DMS79 (cell line): Measurements from ENCODE around the gene FALEC.
"Not testable (repeated sequence)": the region's sequence is repeated elsewhere in the genome, so short reads cannot be mapped to it uniquely, and the experiment has no call there.

Experiments
- DNase-seq: peaks from one replicate; lab custom pipeline; 2025; lab: John Stamatoyannopoulos, UW

The FALEC gene

DNA sequence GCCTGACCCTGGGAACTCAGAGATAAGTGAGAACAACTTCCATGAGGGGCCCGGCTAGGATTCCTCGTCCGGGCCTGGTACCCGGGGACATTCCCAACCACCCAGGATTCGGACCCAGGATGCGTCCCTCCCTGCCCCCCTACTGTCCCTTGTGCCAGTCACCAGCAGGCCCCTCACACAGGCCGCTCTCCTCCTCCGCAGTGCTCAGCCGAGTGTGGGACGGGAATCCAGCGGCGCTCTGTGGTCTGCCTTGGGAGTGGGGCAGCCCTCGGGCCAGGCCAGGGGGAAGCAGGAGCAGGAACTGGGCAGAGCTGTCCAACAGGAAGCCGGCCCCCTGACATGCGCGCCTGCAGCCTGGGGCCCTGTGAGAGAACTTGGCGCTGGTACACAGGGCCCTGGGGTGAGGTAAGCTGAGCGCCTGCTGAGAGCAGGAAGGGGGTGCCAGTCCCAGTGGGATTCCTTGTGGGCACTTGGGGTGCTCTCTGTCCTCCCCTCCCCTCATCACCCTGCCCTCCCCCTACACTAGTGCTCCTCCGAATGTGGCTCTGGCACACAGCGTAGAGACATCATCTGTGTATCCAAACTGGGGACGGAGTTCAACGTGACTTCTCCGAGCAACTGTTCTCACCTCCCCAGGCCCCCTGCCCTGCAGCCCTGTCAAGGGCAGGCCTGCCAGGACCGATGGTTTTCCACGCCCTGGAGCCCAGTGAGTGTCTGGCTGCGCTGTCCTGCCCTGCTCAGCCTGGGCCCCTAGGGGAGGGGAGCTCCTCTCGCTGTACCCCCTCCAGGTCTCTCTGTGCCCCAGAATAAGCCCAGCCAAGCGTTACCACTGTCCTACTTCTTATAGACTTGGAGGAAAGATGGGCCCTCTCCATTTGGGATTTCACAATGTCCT, 43.5 kb downstream of the FALEC start:
- DNase-seq: no peak

DNA sequence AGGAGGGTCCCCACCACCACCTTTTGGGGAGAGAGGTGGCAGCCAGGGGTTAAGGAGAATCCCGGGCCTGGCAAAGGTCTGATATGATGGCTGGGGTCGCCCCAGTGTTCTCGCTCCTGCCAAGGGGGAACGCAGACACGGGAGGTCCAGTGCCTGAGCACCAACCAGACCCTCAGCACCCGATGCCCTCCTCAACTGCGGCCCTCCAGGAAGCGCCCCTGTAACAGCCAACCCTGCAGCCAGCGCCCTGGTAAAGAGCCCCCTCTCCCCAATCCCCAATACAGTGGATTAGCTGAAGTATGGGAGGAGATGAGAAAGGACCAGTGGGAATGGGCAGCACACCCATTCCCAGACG, 44.1 kb downstream of the FALEC start:
- no peak for DNase-seq

- no peak for DNase-seq
Observed at GRCh38 chr1:150560011-150560438, 44.5 kb downstream of the FALEC start.

- peak; percentile 80 for DNase-seq
Observed at GRCh38 chr1:150560576-150561253, 45.2 kb downstream of the FALEC start.

- DNase-seq: peak; percentile 80
Observed at GRCh38 chr1:150561254-150561973, 45.9 kb downstream of the FALEC start.

DNA sequence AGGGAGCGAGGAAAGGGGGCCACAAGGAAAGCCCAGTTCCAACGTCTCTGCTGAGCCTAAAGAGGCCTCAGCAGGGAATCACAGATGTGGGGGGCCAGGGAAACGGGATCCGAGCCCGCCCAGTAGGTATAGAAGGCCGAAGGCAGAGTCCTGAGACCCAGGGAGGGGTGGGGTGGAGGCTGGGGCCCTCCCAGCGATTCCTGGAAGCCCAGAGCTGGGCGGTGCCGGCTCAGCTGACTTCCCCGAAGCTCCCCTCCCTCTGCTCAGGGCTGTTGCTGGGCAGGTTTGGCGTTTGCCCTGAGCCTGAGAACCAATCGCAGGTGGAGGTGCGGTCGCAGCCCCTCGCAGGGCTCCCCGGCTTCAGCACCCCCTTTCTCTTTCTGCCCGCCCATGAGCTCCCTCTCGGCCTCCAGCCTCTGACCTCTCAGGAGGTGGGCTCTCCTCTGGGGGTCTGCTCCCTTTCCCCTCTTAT, 46.5 kb downstream of the FALEC start:
- DNase-seq: peak; percentile 36

DNA sequence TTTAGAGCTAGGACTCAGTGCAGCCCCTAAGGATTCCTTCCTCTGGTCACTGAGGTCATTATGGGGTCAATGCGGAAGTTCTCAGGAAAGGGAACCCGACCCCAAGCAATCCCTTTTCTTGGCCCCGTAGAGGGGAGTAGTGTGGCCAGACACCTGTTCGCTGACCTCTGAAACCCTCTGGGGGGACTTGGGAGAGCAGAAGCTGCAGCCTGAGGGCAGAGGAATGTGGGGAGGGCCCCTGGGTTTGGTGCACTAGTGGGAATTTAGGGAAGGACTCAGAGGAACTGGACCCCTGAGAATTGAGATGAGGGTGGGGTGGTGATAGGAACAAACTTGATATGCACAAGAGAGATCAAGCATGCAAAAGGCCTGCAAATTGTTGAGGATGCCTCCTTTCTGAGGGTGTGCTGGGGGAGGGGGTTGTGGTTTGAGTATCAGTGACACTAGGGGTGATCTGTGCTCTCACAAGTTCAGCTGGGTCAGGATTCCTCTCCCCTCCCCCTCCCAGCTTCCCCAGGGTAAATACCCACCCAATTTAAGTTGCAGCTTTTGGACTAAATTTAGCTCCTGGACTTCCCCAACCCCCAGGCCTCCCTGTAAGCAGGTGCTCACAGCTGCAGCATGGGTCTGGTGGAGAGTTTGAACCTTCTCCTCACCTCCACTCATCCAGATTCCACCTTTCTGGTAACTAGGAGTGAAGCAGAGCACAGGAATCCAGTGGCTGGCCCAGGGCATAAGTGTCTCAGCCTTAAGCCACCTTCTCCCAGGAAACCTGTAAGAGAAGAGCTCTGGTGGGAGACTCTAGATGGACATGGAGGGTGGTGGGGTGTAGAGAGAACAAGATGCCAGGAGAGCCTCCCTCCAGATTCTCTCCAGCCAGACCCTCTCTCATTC, 47.1 kb downstream of the FALEC start:
- no peak for DNase-seq

- no peak for DNase-seq
Observed at GRCh38 chr1:150563340-150564038, 47.9 kb downstream of the FALEC start.

DNA sequence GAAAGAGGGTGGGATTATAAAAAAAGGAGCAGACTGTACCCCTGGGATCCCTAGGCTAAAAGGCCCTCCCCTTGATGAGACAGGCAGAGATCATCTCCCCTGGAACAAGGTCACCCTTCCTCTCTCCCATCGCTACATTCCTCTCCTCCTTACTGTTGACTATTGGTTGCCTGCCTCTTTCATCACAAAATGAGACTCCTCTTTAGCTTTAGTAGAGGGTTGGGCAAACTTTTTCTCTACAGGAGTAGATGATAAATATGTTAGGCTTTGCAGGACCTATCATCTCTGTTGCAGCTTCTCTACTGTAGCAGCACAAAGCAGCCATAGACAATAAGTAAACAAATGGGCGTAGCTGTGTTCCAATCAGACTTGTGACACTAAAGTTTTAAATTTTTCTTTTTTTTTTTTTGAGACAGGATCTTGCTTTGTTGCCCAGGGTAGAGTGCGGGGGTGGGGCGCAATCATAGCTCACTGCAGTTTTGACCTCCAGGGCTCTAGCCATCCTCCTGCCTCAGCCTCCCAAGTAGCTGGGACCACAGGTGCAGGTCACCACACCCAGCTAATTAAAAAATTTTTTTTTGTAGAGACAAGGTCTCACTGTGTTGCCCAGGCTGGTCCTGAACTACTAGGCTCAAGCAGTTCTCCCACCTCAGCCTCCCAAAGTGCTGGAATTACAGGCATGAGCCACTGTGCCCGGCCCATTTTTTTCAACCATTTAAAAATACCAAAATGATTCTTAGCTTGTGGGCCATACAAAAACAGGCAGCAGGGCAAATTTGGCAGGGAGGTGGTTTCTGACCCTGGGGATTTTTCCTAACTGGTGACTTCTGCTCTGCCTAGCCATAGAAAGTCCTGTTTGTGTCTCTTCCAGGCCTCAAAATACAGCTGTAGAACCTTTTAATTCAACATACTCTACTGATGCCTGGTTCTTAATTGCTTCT, 48.8 kb downstream of the FALEC start:
- no peak for DNase-seq

GRCh38 chr1:150565240-150565991, 49.9 kb downstream of the FALEC start:
- not testable (repeated sequence) for DNase-seq

DNA sequence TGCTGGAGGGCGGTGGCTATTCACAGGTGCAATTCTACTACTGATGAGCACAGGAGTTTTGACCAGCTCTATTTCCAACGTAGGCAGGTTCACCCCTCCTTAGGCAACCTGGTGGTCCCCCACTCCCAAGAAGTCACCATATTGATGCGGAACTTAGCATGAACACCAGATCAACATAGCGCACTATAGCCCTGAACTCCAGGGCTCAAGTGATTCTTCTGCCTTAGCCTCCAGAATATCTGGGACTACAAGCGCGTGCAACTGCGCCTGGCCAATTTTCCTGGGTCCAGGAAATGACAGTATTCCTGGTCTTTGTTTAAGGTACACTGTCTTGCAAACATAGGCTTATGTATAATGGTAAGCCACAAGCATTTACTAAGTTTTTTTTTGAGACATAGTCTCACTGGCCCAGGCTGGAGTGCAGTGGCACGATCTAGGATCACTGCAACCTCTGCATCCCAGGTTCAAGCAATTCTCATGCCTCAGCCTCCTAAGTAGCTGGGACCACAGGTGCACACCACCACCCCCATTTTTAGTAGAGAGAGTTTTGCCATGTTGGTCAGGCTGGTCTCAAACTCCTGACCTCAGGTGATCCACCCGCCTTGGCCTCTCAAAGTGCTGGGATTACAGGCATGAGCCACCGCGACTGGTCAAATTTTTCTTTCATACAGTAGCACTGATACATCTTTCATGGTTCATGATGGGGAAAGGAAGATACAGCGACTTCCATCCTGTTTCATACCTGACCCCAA, 51.2 kb downstream of the FALEC start:
- DNase-seq: no peak

GRCh38 chr1:150567341-150567716, 51.8 kb downstream of the FALEC start:
- no peak for DNase-seq

GRCh38 chr1:150567717-150568593, 52.4 kb downstream of the FALEC start:
- DNase-seq: no peak

DNA sequence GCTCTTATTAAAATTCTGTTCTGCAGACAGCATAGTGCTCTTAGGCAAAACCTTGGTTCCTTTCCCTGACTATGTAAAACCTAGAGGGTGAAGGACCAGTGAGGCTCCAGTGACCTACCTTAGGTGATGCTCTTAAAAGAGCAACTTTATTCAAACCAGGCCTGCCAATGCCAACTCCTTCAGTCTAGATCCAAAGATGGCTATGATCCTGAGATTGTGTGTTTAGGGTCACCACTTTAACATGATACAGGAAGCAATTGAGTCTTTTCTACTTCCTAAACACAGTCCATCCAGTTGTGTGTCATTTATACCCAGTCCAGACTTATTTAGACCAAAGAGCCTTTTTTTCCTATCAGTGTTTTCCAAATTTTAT, 53.0 kb downstream of the FALEC start:
- no peak for DNase-seq

DNA sequence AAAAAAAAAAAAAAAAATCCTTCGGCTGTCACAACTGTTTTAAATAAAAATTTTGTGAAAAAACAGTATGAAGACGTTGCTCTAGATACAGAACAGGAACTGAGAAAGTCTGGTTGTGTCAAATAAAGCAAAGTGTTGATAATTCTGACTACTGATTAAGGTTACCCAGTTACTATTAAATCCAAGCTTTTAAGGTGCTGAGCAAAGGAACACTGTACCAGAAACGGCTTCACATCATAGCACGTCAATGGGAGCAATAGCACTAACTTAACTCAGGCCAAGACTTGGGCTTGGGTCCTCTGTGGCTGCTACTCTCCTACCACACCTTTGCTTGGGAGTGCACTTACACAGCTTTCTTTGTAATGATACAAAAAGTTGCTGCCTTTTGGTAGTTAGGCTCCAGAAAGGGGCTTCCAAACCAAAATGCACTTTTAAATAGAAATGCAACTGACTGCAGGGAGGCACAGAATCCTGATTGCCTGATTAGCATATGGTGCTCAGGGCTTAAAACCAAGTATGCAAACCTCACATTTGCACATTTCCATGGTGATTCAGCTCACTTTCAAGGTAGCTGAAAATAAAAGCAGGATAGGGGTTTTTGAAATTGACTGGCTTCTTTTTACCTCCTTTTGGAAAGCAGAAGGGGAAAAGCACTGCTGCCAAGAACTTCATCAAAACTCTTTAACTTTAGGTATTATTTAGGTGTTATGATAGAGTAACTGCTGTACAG, 57.5 kb downstream of the FALEC start:
- DNase-seq: no peak

- not testable (repeated sequence) for DNase-seq
Observed at GRCh38 chr1:150573648-150574071, 58.1 kb downstream of the FALEC start.
